Effector CD8-positive, alpha-beta T cell (primary cell): ENCODE results near the gene TNFRSF14.

Source experiments
- DNase-seq: peaks from one replicate; lab custom pipeline; 2025; lab: John Stamatoyannopoulos, UW

Gene TNFRSF14

GRCh38 chr1:2523191-2523890, 32.8 kb upstream of the TNFRSF14 start:
- DNase-seq, result no peak

- no peak for DNase-seq
These were observed 32.1 kb upstream of the TNFRSF14 start for GRCh38 chr1:2523891-2524609.

- no peak for DNase-seq
These were observed 30.6 kb upstream of the TNFRSF14 start for GRCh38 chr1:2525572-2525919.

GRCh38 chr1:2525920-2526823, 30.0 kb upstream of the TNFRSF14 start, which contains the start of gene PANK4:
PANK4 (minus strand) TSS chr1:2526596; CDS start chr1:2526587, 9 bp downstream.
- DNase-seq, result peak; percentile 73

GRCh38 chr1:2526824-2527555, 29.2 kb upstream of the TNFRSF14 start:
- DNase-seq, result peak; percentile 40

GRCh38 chr1:2527556-2527860, 28.7 kb upstream of the TNFRSF14 start:
- no peak for DNase-seq

GRCh38 chr1:2528016-2528415, 28.2 kb upstream of the TNFRSF14 start:
- no peak for DNase-seq

GRCh38 chr1:2528611-2528965, 27.6 kb upstream of the TNFRSF14 start:
- DNase-seq, result no peak

GRCh38 chr1:2528966-2529783, 27.0 kb upstream of the TNFRSF14 start:
- peak; percentile 35 for DNase-seq

GRCh38 chr1:2529784-2530512, 26.2 kb upstream of the TNFRSF14 start, which contains the start of gene HES5:
HES5 (minus strand) TSS chr1:2530263; CDS start chr1:2530164, 99 bp downstream.
- no peak for DNase-seq

- DNase-seq, result no peak
These were observed 25.4 kb upstream of the TNFRSF14 start for GRCh38 chr1:2530513-2531361.

- no peak for DNase-seq
These were observed 23.5 kb upstream of the TNFRSF14 start for GRCh38 chr1:2532485-2533160.

GRCh38 chr1:2533365-2533764, 22.8 kb upstream of the TNFRSF14 start:
- DNase-seq, result no peak

GRCh38 chr1:2534315-2534686, 21.9 kb upstream of the TNFRSF14 start:
- no peak for DNase-seq

- DNase-seq, result no peak
These were observed 21.3 kb upstream of the TNFRSF14 start for GRCh38 chr1:2534687-2535441.

- no peak for DNase-seq
These were observed 20.7 kb upstream of the TNFRSF14 start for GRCh38 chr1:2535455-2535854.

- DNase-seq, result no peak
These were observed 20.2 kb upstream of the TNFRSF14 start for GRCh38 chr1:2535981-2536380.

- DNase-seq, result no peak
These were observed 18.4 kb upstream of the TNFRSF14 start for GRCh38 chr1:2537784-2538115.
